ENCODE results near the gene MINDY4. TPM values are rescaled to one million over a fixed set of nuclear protein-coding genes. Genes with fewer than 3 reads are reported as not detected.
"Not testable (repeated sequence)": the region's sequence is repeated elsewhere in the genome, so short reads cannot be mapped to it uniquely, and the experiment has no call there.

Gene MINDY4
- total RNA-seq, 1 experiment from 2014 or later = 1.5 TPM

DNA sequence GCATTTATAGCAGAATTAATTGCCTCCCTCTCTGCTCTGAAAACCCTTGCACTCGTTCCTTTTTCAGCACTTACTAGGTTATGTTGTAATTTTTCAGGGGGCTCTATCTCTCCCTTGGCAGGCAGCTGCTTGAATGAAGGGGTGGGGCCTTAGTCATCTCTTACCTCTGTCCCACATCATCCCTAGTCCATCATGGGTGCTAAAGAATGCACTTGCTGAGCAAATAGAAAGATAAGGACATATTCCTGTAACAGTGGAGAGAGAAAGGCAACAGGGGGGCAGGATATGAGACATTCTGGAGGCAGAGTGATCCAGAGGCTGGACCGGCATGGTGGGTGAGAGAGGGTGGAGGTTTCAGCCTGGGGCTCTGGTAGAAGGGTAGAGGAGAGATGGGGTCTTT, 60.0 kb downstream of the MINDY4 start:
- H3K27ac ChIP-seq (ENCODE audit: low read length) = no peak overlapping the region
- peaks cover 10% of the 10 kb centered on the region; the same call in 1 of the 2 replicates for H3K9me3 ChIP-seq (ENCODE audit: low read length)
- no peak overlapping the region for H3K4me3 ChIP-seq (ENCODE audit: low read length)
- DNase-seq = no peak
- no peaks in the 10 kb centered on the region for H4K20me1 ChIP-seq (ENCODE audit: insufficient read depth, low read depth, low read length)
- peaks cover 3% of the 10 kb centered on the region; the same call in 1 of the 2 replicates for H3K27me3 ChIP-seq (ENCODE audit: low read length)
- no peak overlapping the region for H3K4me2 ChIP-seq (ENCODE audit: low read depth, low read length, poor library complexity, severe bottlenecking)
- no peak overlapping the region for H3K9ac ChIP-seq (ENCODE audit: low read length)
- H3K36me3 ChIP-seq (ENCODE audit: insufficient read depth, low read length) = no peaks in the 10 kb centered on the region
- no peaks in the 10 kb centered on the region for H3K79me2 ChIP-seq (ENCODE audit: low read length)
- no peak overlapping the region for H2AFZ ChIP-seq (ENCODE audit: low read length)
- H3K9me2 ChIP-seq (replicated peaks; ENCODE audit: insufficient read depth, low read length) = no peaks in the 10 kb centered on the region
- no peaks in the 10 kb centered on the region for H3K4me1 ChIP-seq (ENCODE audit: low read length)

DNA sequence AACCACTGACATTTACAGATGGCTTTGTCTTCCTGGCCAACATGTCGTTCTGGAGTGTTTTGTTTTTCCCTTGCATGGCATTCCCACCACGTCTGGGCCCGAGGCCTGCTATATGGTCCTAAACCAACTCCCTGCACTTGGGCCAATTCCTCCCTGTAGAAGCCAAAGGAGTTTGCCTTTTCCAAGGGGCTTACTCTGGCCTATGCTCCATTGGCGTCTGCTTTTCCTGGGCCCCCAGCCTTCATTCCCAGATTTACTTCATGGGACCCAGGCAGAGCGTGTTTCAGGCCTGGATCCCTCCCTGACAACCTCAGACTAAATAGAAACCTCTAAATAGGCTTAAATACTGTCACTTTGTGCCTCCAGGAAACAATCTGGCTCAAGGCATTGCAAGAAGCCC, 60.7 kb downstream of the MINDY4 start:
- Histone ChIP-seq H3K9me2 (replicated peaks; ENCODE audit: insufficient read depth, low read length) (no peaks in the 10 kb centered on the region), H3K4me1 (ENCODE audit: low read length) (no peaks in the 10 kb centered on the region), H3K27me3 (ENCODE audit: low read length) (peaks cover 3% of the 10 kb centered on the region; the same call in 1 of the 2 replicates), H3K36me3 (ENCODE audit: insufficient read depth, low read length) (no peaks in the 10 kb centered on the region), H2AFZ (ENCODE audit: low read length) (no peak overlapping the region), H4K20me1 (ENCODE audit: insufficient read depth, low read depth, low read length) (no peaks in the 10 kb centered on the region), H3K79me2 (ENCODE audit: low read length) (no peaks in the 10 kb centered on the region), H3K27ac (ENCODE audit: low read length) (no peak overlapping the region), H3K9me3 (ENCODE audit: low read length) (peaks cover 10% of the 10 kb centered on the region; the same call in 1 of the 2 replicates), H3K9ac (ENCODE audit: low read length) (no peak overlapping the region), H3K4me2 (ENCODE audit: low read depth, low read length, poor library complexity, severe bottlenecking) (no peak overlapping the region), H3K4me3 (ENCODE audit: low read length) (no peak overlapping the region)
- no peak for DNase-seq

DNA sequence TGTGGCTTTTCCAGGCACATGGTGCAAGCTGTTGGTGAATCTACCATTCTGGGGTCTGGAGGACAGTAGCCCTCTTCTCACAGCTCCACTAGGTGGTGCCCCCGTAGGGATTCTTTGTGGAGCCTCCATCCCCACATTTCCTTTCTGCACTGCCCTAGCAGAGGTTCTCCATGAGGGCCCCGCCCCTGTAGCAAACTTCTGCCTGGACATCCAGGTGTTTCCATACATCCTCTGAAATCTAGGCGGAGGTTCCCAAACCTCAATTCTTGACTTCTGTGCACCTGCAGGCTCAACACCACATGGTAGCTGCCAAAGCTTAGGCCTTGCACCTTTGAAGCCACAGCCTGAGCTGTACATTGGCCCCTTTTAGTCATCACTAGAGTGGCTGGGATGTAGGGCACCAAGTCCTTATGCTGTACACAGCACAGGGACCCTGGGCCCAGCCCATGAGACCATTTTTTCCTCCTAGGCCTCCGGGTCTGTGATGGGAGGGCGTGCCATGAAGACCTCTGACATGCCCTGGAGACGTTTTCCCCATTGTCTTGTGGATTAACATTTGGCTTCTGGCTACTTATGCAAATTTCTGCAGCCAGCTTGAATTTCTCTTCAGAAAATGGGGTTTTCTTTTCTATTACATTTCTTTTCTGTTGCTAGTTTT, 62.9 kb downstream of the MINDY4 start:
- H3K9me2 ChIP-seq (replicated peaks; ENCODE audit: insufficient read depth, low read length); H3K4me3 ChIP-seq (ENCODE audit: low read length); H3K79me2 ChIP-seq (ENCODE audit: low read length); H3K4me2 ChIP-seq (ENCODE audit: low read depth, low read length, poor library complexity, severe bottlenecking); H4K20me1 ChIP-seq (ENCODE audit: insufficient read depth, low read depth, low read length); H3K27ac ChIP-seq (ENCODE audit: low read length); H3K4me1 ChIP-seq (ENCODE audit: low read length); DNase-seq; H3K27me3 ChIP-seq (ENCODE audit: low read length); H3K36me3 ChIP-seq (ENCODE audit: insufficient read depth, low read length); H3K9ac ChIP-seq (ENCODE audit: low read length); H2AFZ ChIP-seq (ENCODE audit: low read length): not testable (repeated sequence)
- peaks cover 10% of the 10 kb centered on the region; the same call in 1 of the 2 replicates for H3K9me3 ChIP-seq (ENCODE audit: low read length)

DNA sequence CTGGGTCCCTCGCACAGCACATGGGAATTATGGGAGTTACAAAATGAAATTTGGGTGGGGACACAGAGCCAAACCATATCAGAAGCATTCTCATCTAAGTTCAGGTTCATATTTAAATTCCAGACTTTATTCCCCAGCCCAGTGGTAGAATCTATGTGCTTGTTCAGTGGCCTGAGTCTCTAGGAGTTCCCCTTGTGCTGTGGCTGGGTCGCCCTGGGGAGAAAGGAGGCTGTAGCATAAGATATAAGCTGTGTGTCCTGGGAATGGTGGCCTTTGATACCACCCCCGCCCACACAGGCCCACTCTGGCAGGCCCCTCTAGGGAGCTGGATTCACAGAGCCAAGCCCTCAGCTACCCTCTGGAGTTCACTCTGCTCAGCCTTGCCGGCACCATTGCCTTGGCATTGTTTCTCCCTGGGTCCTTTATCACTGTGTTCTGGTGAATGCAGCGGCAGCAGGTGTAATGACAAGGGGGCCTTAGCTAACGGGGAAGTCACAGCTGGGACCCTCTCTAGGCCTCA, 64.2 kb downstream of the MINDY4 start:
- no peaks in the 10 kb centered on the region for H3K36me3 ChIP-seq (ENCODE audit: insufficient read depth, low read length)
- H3K27me3 ChIP-seq (ENCODE audit: low read length) = no peaks in the 10 kb centered on the region; the same call in 1 of the 2 replicates
- H3K27ac ChIP-seq (ENCODE audit: low read length) = no peak overlapping the region
- no peaks in the 10 kb centered on the region for H3K79me2 ChIP-seq (ENCODE audit: low read length)
- H3K9ac ChIP-seq (ENCODE audit: low read length) = no peak overlapping the region
- H2AFZ ChIP-seq (ENCODE audit: low read length) = no peak overlapping the region
- peaks cover 7% of the 10 kb centered on the region; the same call in 1 of the 2 replicates for H3K9me3 ChIP-seq (ENCODE audit: low read length)
- no peak overlapping the region for H3K4me2 ChIP-seq (ENCODE audit: low read depth, low read length, poor library complexity, severe bottlenecking)
- no peak for DNase-seq
- H3K9me2 ChIP-seq (replicated peaks; ENCODE audit: insufficient read depth, low read length) = no peaks in the 10 kb centered on the region
- H3K4me1 ChIP-seq (ENCODE audit: low read length) = no peaks in the 10 kb centered on the region
- no peaks in the 10 kb centered on the region for H4K20me1 ChIP-seq (ENCODE audit: insufficient read depth, low read depth, low read length)
- H3K4me3 ChIP-seq (ENCODE audit: low read length) = no peak overlapping the region

DNA sequence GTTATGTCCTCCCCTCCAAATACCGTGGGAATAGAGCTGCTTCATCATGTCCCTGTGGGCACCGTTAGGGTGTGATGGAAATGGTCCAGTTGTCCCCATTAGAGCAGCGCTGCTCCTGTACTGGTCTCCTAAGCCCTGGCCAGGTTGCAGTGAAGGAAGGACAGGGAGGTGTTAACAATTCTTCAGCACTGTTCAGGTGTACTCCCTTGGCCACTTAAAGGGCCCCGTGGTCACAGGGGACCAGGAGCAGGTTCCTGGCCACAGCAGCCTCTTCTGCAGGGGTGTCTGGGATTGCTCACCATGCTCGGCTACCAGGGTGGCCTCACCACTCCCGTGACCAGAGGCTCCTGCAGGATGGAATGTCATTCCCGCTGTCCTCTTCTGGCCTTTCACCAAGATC, 65.8 kb downstream of the MINDY4 start:
- no peak overlapping the region for H3K4me2 ChIP-seq (ENCODE audit: low read depth, low read length, poor library complexity, severe bottlenecking)
- no peak overlapping the region for H2AFZ ChIP-seq (ENCODE audit: low read length)
- no peaks in the 10 kb centered on the region for H3K36me3 ChIP-seq (ENCODE audit: insufficient read depth, low read length)
- no peak overlapping the region for H3K4me3 ChIP-seq (ENCODE audit: low read length)
- H3K4me1 ChIP-seq (ENCODE audit: low read length) = no peaks in the 10 kb centered on the region
- peaks cover 5% of the 10 kb centered on the region; the same call in 1 of the 2 replicates for H3K9me3 ChIP-seq (ENCODE audit: low read length)
- no peak overlapping the region for H3K27ac ChIP-seq (ENCODE audit: low read length)
- H3K27me3 ChIP-seq (ENCODE audit: low read length) = no peaks in the 10 kb centered on the region; the same call in 1 of the 2 replicates
- DNase-seq = no peak
- no peaks in the 10 kb centered on the region for H3K79me2 ChIP-seq (ENCODE audit: low read length)
- no peaks in the 10 kb centered on the region for H4K20me1 ChIP-seq (ENCODE audit: insufficient read depth, low read depth, low read length)
- H3K9me2 ChIP-seq (replicated peaks; ENCODE audit: insufficient read depth, low read length) = no peaks in the 10 kb centered on the region
- H3K9ac ChIP-seq (ENCODE audit: low read length) = no peak overlapping the region

DNA sequence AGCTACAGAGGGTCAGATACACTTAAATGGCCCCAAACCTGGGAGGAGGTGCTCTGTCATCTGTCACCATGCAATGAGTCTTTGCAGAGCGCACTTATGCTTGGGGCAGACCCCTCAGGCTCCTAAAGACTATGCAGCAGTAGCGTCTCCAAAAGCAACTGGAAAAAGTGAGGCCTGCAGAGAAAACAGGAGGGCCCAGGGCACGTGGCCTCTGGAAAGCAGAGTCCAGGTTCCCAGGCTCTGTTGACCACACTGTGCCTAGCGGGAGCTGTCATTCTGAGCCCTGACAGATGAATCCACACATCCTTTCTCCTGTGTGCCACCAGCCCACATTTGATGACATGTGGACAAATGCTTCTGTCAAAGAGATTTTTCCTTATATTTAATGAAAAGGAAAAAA, 66.4 kb downstream of the MINDY4 start:
- Histone ChIP-seq H3K9ac (ENCODE audit: low read length) (no peak overlapping the region), H3K27me3 (ENCODE audit: low read length) (no peaks in the 10 kb centered on the region), H3K27ac (ENCODE audit: low read length) (no peak overlapping the region), H3K4me2 (ENCODE audit: low read depth, low read length, poor library complexity, severe bottlenecking) (no peak overlapping the region), H3K36me3 (ENCODE audit: insufficient read depth, low read length) (no peaks in the 10 kb centered on the region), H3K4me1 (ENCODE audit: low read length) (peaks cover under 1% of the 10 kb centered on the region; the same call in 1 of the 2 replicates), H3K9me3 (ENCODE audit: low read length) (peaks cover 4% of the 10 kb centered on the region; the same call in 1 of the 2 replicates), H3K79me2 (ENCODE audit: low read length) (no peaks in the 10 kb centered on the region), H3K4me3 (ENCODE audit: low read length) (no peak overlapping the region), H2AFZ (ENCODE audit: low read length) (no peak overlapping the region), H4K20me1 (ENCODE audit: insufficient read depth, low read depth, low read length) (no peaks in the 10 kb centered on the region), H3K9me2 (replicated peaks; ENCODE audit: insufficient read depth, low read length) (no peaks in the 10 kb centered on the region)
- DNase-seq = no peak

DNA sequence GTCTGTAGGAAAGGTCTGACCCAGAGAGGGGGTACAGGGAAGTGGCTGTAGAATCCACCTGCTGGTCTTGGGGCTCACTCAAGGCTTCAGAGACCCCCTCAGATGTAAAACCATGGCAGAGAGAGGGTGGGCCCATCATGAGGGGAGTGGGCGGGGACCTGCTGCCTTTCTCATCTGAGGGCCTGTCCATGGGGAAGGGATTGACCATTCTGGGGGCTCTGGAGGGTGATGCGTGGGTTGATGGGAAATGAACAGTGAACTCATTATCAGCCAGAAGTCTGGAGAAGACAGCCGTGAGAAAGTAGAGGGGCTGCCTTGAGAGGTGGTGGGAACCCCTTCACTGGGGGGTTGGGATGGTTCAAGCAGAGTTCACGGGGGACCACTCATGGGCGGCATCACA, 66.8 kb downstream of the MINDY4 start:
- Histone ChIP-seq H3K9me2 (replicated peaks; ENCODE audit: insufficient read depth, low read length) (no peaks in the 10 kb centered on the region), H3K27ac (ENCODE audit: low read length) (no peak overlapping the region), H3K4me2 (ENCODE audit: low read depth, low read length, poor library complexity, severe bottlenecking) (no peak overlapping the region), H3K9ac (ENCODE audit: low read length) (no peak overlapping the region), H3K36me3 (ENCODE audit: insufficient read depth, low read length) (no peaks in the 10 kb centered on the region), H3K9me3 (ENCODE audit: low read length) (peaks cover 2% of the 10 kb centered on the region; the same call in 1 of the 2 replicates), H3K4me1 (ENCODE audit: low read length) (peaks cover 5% of the 10 kb centered on the region), H3K4me3 (ENCODE audit: low read length) (no peak overlapping the region), H4K20me1 (ENCODE audit: insufficient read depth, low read depth, low read length) (no peaks in the 10 kb centered on the region), H3K79me2 (ENCODE audit: low read length) (no peaks in the 10 kb centered on the region), H2AFZ (ENCODE audit: low read length) (no peak overlapping the region), H3K27me3 (ENCODE audit: low read length) (no peaks in the 10 kb centered on the region)
- DNase-seq = no peak

DNA sequence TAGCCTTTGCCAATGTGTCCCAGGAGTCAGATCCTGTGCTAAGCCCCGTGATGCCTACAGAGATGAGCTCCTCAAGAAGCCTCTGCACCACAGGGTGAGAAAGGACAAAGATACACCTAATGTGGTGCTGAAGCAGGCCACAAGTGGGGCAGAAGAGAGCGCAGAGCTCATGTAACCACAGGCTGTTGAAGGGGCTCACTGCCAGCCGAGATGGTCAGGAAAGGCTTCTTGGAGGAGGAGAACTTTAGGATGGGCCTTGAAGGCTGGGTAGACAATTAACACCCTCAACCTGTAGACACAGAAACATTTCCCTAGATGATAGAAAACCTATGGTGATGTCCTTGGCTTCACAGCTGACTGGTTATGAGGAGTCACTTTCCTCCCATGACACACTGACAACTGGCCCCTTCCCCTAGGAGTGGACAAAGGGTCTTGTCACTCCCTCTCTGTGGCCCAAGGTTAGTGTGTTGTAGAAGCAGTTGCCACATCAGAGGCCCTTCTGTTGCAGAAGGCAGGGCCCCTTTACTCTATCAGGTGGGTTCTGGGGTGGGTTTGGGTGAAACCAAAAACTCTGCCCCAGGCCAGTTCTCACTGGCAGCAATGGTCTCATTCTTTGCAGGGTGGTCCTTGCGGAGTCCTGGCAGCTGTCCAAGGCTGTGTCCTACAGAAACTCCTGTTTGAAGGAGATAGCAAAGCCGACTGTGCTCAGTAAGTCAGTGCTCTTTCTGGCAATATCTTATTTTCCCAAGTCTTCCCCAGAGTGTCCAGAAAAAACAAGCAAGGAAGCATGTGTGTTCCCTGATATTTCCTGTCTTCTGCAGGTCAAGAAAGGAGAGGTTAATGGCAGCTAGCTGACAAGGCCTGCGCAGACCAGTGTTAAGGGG, 69.2 kb downstream of the MINDY4 start:
- Histone ChIP-seq H3K9me2 (replicated peaks; ENCODE audit: insufficient read depth, low read length) (no peaks in the 10 kb centered on the region), H3K4me1 (ENCODE audit: low read length) (peaks cover 17% of the 10 kb centered on the region), H3K9ac (ENCODE audit: low read length) (no peak overlapping the region), H2AFZ (ENCODE audit: low read length) (no peak overlapping the region), H3K36me3 (ENCODE audit: insufficient read depth, low read length) (no peaks in the 10 kb centered on the region), H3K27ac (ENCODE audit: low read length) (no peak overlapping the region), H3K79me2 (ENCODE audit: low read length) (no peaks in the 10 kb centered on the region), H3K27me3 (ENCODE audit: low read length) (no peaks in the 10 kb centered on the region), H3K9me3 (ENCODE audit: low read length) (no peaks in the 10 kb centered on the region), H4K20me1 (ENCODE audit: insufficient read depth, low read depth, low read length) (no peaks in the 10 kb centered on the region), H3K4me3 (ENCODE audit: low read length) (no peak overlapping the region), H3K4me2 (ENCODE audit: low read depth, low read length, poor library complexity, severe bottlenecking) (no peak overlapping the region)
- no peak for DNase-seq

Data from Karpas-422 (cell line).